ENCODE measurements around the gene UGT1A1.
"Not testable (repeated sequence)": the region's sequence is repeated elsewhere in the genome, so short reads cannot be mapped to it uniquely, and the experiment has no call there.

UGT1A1 gene

GRCh38 chr2:233747283-233747544 is 12.9 kb upstream of the UGT1A1 start:
- in situ Hi-C loops (cut with HindIII; ENCODE audit: low sequenced_read_pairs), result no loop called here
- no peak for TF ChIP-seq CTCF (IDR thresholded peaks at IDR 0.05; ENCODE audit: low read depth, low read length)

GRCh38 chr2:233750689-233751088 is 9.4 kb upstream of the UGT1A1 start:
- H3K4me3 ChIP-seq (ENCODE audit: low read depth, low read length); in situ Hi-C loops (cut with HindIII; ENCODE audit: low sequenced_read_pairs); DNase-seq (ENCODE audit: low read depth, low spot score): not testable (repeated sequence)

More at GRCh38 chr2:233747283-233747544, 12.9 kb upstream of the UGT1A1 start:
- H3K4me3 ChIP-seq (ENCODE audit: low read depth, low read length), result no peak overlapping the region
- DNase-seq (ENCODE audit: low read depth, low spot score), result no peak

- in situ Hi-C loops (cut with HindIII; ENCODE audit: low sequenced_read_pairs); DNase-seq (ENCODE audit: low read depth, low spot score); H3K4me3 ChIP-seq (ENCODE audit: low read depth, low read length): not testable (repeated sequence)
Measured at GRCh38 chr2:233751212-233752009, 8.7 kb upstream of the UGT1A1 start.

- no peak for TF ChIP-seq CTCF (IDR thresholded peaks at IDR 0.05; ENCODE audit: low read depth, low read length)
- no peak for DNase-seq (ENCODE audit: low read depth, low spot score)
- no peak overlapping the region for H3K4me3 ChIP-seq (ENCODE audit: low read depth, low read length)
- in situ Hi-C loops (cut with HindIII; ENCODE audit: low sequenced_read_pairs), result no loop called here
Measured at GRCh38 chr2:233754872-233755611, 5.0 kb upstream of the UGT1A1 start.

GRCh38 chr2:233756429-233757081 is 3.5 kb upstream of the UGT1A1 start:
- H3K4me3 ChIP-seq (ENCODE audit: low read depth, low read length), result no peak overlapping the region
- DNase-seq (ENCODE audit: low read depth, low spot score), result no peak
- in situ Hi-C loops (cut with HindIII; ENCODE audit: low sequenced_read_pairs), result no loop called here
- no peak for TF ChIP-seq CTCF (IDR thresholded peaks at IDR 0.05; ENCODE audit: low read depth, low read length)

DNA sequence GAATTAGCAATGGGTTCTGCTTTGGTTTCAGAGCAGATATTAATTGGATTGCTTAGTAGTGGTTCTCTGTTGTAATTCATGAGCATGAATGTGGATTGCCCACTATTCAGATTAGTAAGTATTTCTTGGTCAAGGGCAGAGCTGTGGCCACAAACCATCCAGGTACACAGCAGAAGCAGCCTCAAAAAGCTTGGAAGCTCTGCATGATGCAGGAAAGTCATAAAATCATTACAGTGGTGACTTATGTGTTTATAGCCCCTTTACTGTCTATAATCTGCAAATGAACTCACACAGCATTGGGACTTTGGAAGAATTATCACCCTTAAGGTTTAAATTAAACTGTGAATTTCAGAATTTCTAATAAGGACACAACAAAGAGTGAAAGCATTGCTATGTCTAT is 1.9 kb upstream of the UGT1A1 start:
- no peak overlapping the region for H3K4me3 ChIP-seq (ENCODE audit: low read depth, low read length)
- in situ Hi-C loops (cut with HindIII; ENCODE audit: low sequenced_read_pairs), result no loop called here
- no peak for TF ChIP-seq CTCF (IDR thresholded peaks at IDR 0.05; ENCODE audit: low read depth, low read length)
- no peak for DNase-seq (ENCODE audit: low read depth, low spot score)

- in situ Hi-C loops (cut with HindIII; ENCODE audit: low sequenced_read_pairs), result no loop called here
- no peak overlapping the region for H3K4me3 ChIP-seq (ENCODE audit: low read depth, low read length)
- no peak for TF ChIP-seq CTCF (IDR thresholded peaks at IDR 0.05; ENCODE audit: low read depth, low read length)
- DNase-seq (ENCODE audit: low read depth, low spot score), result no peak
Measured at GRCh38 chr2:233758849-233759248, 1.2 kb upstream of the UGT1A1 start.

Data from astrocyte of the spinal cord (primary cell).